T-helper 17 cell (primary cell): ENCODE data around the gene TPM2. TPM values are rescaled to one million over a fixed set of nuclear protein-coding genes. Genes with fewer than 3 reads are reported as not detected.
A peak's percentile ranks its signal among the peaks of the same experiment; 100 is the strongest.

Experiments
- ATAC-seq: fragments of 150-1000 bp; cut with Tn5 transposase; 2 replicates; pipeline ENCODE4 v1.10.0; 2021; ENCODE audit warnings: mild to moderate bottlenecking, moderate library complexity
- DNase-seq, 3 donors: peaks; one replicate each; pipeline versions ENCODE4 v3.0.0 to v3.0.0-alpha.2; 2020 to 2021
- H3K9me3 ChIP-seq: one replicate; pipeline ENCODE4 v1.7.0; 2013; ENCODE audit warnings: low read length, mild to moderate bottlenecking; ENCODE audit not compliant: control insufficient read depth, poor library complexity, severe bottlenecking
- H3K27ac Mint-ChIP-seq: one replicate; pipeline ENCODE4 v1.8.0; 2022; ENCODE audit warnings: mild to moderate bottlenecking, moderate library complexity, mixed read lengths
- H3K27me3 Mint-ChIP-seq: one replicate; pipeline ENCODE4 v1.8.0; 2022; ENCODE audit warnings: mixed read lengths
- H3K36me3 Mint-ChIP-seq: one replicate; pipeline ENCODE4 v1.8.0; 2022; ENCODE audit warnings: low read depth, mixed read lengths
- H3K4me1 Mint-ChIP-seq: one replicate; pipeline ENCODE4 v1.8.0; 2022; ENCODE audit warnings: mild to moderate bottlenecking, mixed read lengths
- H3K4me3 Mint-ChIP-seq: one replicate; pipeline ENCODE4 v1.8.0; 2022; ENCODE audit warnings: mild to moderate bottlenecking, moderate library complexity, mixed read lengths
- total RNA-seq, 4 donors: library from RNA in 2 of 4; stranded (reverse) in 2 of 4; gene quantifications; one replicate each; pipeline ENCODE4 v1.2.3 and lab custom pipeline; 2022 to 2026

Gene TPM2
- total RNA-seq, result 10 to 100 TPM; 29.2 to 33.9 TPM
- total RNA-seq (lab: John Stamatoyannopoulos, UW), result 16.8 to 44.4 reads per million in 2 donors

- ATAC-seq (peak; percentile 7), DNase-seq (no peak)
- Mint-ChIP-seq H3K27me3 (no peaks in the 10 kb centered on the region), H3K4me3 (peak within 1 kb of the TSS; percentile 90), H3K27ac (peak within 1 kb of the TSS; percentile 81), H3K4me1 (peaks cover 20% of the 10 kb centered on the region), H3K36me3 (no peaks in the 10 kb centered on the region)
- H3K9me3 ChIP-seq, result no peaks in the 10 kb centered on the region
Observed at GRCh38 chr9:35689542-35690293, at the start of gene TPM2. Gene TPM2 (minus strand): TSS chr9:35689925. CDS start chr9:35689817, 108 bp downstream.

- H3K27ac Mint-ChIP-seq, result peak overlapping the region; percentile 16
- no peaks in the 10 kb centered on the region for H3K9me3 ChIP-seq
- no peaks in the 10 kb centered on the region for H3K27me3 Mint-ChIP-seq
- H3K4me1 Mint-ChIP-seq, result peaks cover 22% of the 10 kb centered on the region
- no peak overlapping the region for H3K4me3 Mint-ChIP-seq
- ATAC-seq (no peak), DNase-seq (no peak)
- H3K36me3 Mint-ChIP-seq, result peaks cover 4% of the 10 kb centered on the region
Observed at GRCh38 chr9:35738924-35739323, 49.2 kb upstream of the TPM2 start.

- no peak for DNase-seq
- no peaks in the 10 kb centered on the region for H3K27me3 Mint-ChIP-seq
- no peaks in the 10 kb centered on the region for H3K9me3 ChIP-seq
- H3K4me1 Mint-ChIP-seq, result peaks cover 25% of the 10 kb centered on the region
- no peaks in the 10 kb centered on the region for H3K36me3 Mint-ChIP-seq
- H3K4me3 Mint-ChIP-seq, result no peak overlapping the region
- ATAC-seq, result no peak
- peak overlapping the region; percentile 27 for H3K27ac Mint-ChIP-seq
Observed at GRCh38 chr9:35738186-35738585, 48.5 kb upstream of the TPM2 start.

GRCh38 chr9:35737143-35737542, 47.4 kb upstream of the TPM2 start:
- DNase-seq (no peak), ATAC-seq (no peak)
- H3K27me3 Mint-ChIP-seq, result no peaks in the 10 kb centered on the region
- peaks cover 28% of the 10 kb centered on the region for H3K4me1 Mint-ChIP-seq
- H3K36me3 Mint-ChIP-seq, result no peaks in the 10 kb centered on the region
- H3K4me3 Mint-ChIP-seq, result no peak overlapping the region
- no peak overlapping the region for H3K27ac Mint-ChIP-seq
- no peaks in the 10 kb centered on the region for H3K9me3 ChIP-seq

GRCh38 chr9:35736201-35736633, 46.5 kb upstream of the TPM2 start:
- peak; percentile 25 to 61 (median 47) for DNase-seq
- no peaks in the 10 kb centered on the region for H3K9me3 ChIP-seq
- Mint-ChIP-seq H3K27ac (peak overlapping the region; percentile 29), H3K4me3 (no peak overlapping the region), H3K27me3 (no peaks in the 10 kb centered on the region), H3K36me3 (no peaks in the 10 kb centered on the region), H3K4me1 (peaks cover 20% of the 10 kb centered on the region)
- peak; percentile 20 for ATAC-seq

- peaks cover 3% of the 10 kb centered on the region for H3K36me3 Mint-ChIP-seq
- no peaks in the 10 kb centered on the region for H3K9me3 ChIP-seq
- ATAC-seq (no peak), DNase-seq (no peak)
- no peak overlapping the region for H3K27ac Mint-ChIP-seq
- peaks cover 18% of the 10 kb centered on the region for H3K4me1 Mint-ChIP-seq
- no peak overlapping the region for H3K4me3 Mint-ChIP-seq
- H3K27me3 Mint-ChIP-seq, result no peaks in the 10 kb centered on the region
Observed at GRCh38 chr9:35734096-35734495, 44.4 kb upstream of the TPM2 start.

GRCh38 chr9:35732800-35733541, 43.2 kb upstream of the TPM2 start:
- Mint-ChIP-seq H3K27me3 (no peaks in the 10 kb centered on the region), H3K4me1 (peaks cover 15% of the 10 kb centered on the region), H3K36me3 (peaks cover 3% of the 10 kb centered on the region), H3K27ac (no peak overlapping the region), H3K4me3 (peak overlapping the region; percentile 98)
- ATAC-seq (no peak), DNase-seq (no peak)
- H3K9me3 ChIP-seq, result no peaks in the 10 kb centered on the region

GRCh38 chr9:35732185-35732799, 42.6 kb upstream of the TPM2 start, which contains the start of the genes CREB3 and TLN1:
Gene CREB3 (plus strand): TSS chr9:35732666. CDS start chr9:35732773, 107 bp downstream.
Gene TLN1 (minus strand): TSS chr9:35732195. CDS start chr9:35725694, 6,501 bp downstream.
- peak; percentile 92 for ATAC-seq
- Mint-ChIP-seq H3K27me3 (no peaks in the 10 kb centered on the region), H3K4me3 (peak within 1 kb of the TSS; percentile 98), H3K27ac (no peak within 1 kb of the TSS), H3K4me1 (peaks cover 13% of the 10 kb centered on the region), H3K36me3 (peaks cover 3% of the 10 kb centered on the region)
- no peaks in the 10 kb centered on the region for H3K9me3 ChIP-seq
- DNase-seq, result peak; percentile 89 to 93 (median 90)

GRCh38 chr9:35731415-35732184, 41.9 kb upstream of the TPM2 start:
- DNase-seq (no peak), ATAC-seq (no peak)
- Mint-ChIP-seq H3K27ac (no peak overlapping the region), H3K4me1 (peaks cover 20% of the 10 kb centered on the region), H3K27me3 (no peaks in the 10 kb centered on the region), H3K4me3 (peak overlapping the region; percentile 98), H3K36me3 (peaks cover 3% of the 10 kb centered on the region)
- no peaks in the 10 kb centered on the region for H3K9me3 ChIP-seq

- Mint-ChIP-seq H3K4me1 (peaks cover 23% of the 10 kb centered on the region), H3K27ac (no peak overlapping the region), H3K36me3 (peaks cover 3% of the 10 kb centered on the region), H3K27me3 (no peaks in the 10 kb centered on the region), H3K4me3 (no peak overlapping the region)
- no peak for DNase-seq
- ATAC-seq, result no peak
- H3K9me3 ChIP-seq, result no peaks in the 10 kb centered on the region
Observed at GRCh38 chr9:35730486-35730854, 40.7 kb upstream of the TPM2 start.

- Mint-ChIP-seq H3K36me3 (peaks cover 5% of the 10 kb centered on the region), H3K27ac (no peak overlapping the region), H3K27me3 (no peaks in the 10 kb centered on the region), H3K4me1 (peaks cover 24% of the 10 kb centered on the region), H3K4me3 (no peak overlapping the region)
- ATAC-seq, result no peak
- no peak for DNase-seq
- H3K9me3 ChIP-seq, result no peaks in the 10 kb centered on the region
Observed at GRCh38 chr9:35729700-35730485, 40.2 kb upstream of the TPM2 start.

GRCh38 chr9:35729101-35729500, 39.4 kb upstream of the TPM2 start:
- no peak for DNase-seq
- H3K4me3 Mint-ChIP-seq, result no peak overlapping the region
- peaks cover 11% of the 10 kb centered on the region for H3K36me3 Mint-ChIP-seq
- no peaks in the 10 kb centered on the region for H3K27me3 Mint-ChIP-seq
- no peaks in the 10 kb centered on the region for H3K9me3 ChIP-seq
- H3K4me1 Mint-ChIP-seq, result peaks cover 30% of the 10 kb centered on the region
- H3K27ac Mint-ChIP-seq, result no peak overlapping the region
- ATAC-seq, result no peak
